Measurements from ENCODE around the gene NDUFC2.
"Not testable (repeated sequence)": the region's sequence is repeated elsewhere in the genome, so short reads cannot be mapped to it uniquely, and the experiment has no call there.

The NDUFC2 gene

DNA sequence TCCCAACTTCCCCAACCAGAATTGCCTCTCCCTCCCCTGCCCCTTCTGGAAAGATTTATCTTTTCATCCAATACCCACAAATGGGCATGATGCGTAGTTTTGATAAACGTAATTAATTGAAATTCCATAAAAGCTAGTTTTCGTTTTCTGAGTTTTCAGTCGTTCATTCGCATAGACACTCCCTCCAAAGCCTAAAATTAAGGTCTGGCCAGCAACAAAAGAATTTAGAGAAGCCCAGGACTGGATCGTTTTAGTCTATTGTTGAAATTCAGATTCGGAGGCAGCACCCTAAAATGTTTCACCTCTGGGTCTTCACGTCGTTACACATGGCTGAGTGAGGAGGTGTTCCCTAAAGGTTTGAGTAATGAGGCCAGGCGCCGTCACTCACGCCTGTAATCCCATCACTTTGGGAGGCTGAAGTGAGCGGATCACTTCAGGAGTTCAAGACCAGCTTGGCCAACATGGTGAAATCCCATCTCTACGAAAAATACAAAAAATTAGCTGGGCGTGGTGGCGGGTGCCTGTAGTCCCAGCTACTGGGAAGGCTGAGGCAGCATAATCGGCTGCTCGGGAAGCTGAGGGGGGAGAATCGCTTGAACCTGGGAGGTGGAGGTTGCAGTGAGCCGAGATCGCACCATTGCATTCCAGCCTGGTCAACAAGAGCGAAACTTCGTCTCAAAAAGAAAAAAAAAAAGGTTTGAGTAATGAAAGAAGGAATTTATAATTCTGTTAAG, 589 bp upstream of the NDUFC2 start:
- DNase-seq (ENCODE audit: low read depth) = no peak

DNA sequence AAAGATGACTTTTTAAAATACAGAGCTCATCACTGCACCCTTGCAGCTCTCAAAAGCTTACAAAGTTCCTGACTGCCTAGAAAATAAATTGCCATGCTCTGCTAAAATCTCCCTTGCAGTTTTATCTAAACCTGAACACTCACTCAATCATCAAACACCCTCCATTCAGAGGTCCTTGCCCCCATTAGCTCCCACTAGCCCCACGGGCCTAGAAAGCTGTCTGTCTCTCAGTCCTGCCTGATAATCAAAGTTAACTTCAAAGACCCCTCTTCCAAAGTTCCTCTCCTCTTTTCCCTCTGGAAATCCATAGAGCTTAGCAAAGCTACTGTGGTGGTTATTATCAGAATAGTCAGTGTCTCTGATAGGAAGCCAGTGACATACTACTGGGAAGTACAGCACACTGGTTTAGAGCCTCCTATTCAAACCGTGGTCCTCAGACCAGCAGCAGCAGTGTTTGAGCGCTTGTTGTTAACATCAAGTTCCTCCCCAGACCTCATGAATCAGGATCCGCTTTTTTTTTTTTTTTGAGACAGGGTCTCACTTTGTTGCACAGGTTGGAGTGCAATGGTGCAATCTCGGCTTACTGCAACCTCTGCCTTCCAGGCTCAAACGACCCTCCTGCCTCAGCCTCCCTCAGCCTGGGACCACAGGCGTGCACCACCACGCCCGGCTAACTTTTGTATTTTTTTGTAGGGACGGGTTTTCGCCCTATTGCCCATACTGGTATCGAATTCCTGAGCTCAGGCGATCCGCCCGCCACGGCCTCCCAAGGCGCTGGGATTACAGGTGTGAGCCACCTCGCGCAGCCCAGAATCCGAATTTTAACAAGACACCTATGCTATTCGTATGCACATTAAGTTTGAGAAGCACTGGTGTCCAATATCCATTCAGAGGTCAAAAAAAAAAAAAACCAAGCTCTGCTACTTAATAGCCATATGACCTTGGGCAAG, 1.2 kb downstream of the NDUFC2 start:
- DNase-seq (ENCODE audit: low read depth) = no peak

DNA sequence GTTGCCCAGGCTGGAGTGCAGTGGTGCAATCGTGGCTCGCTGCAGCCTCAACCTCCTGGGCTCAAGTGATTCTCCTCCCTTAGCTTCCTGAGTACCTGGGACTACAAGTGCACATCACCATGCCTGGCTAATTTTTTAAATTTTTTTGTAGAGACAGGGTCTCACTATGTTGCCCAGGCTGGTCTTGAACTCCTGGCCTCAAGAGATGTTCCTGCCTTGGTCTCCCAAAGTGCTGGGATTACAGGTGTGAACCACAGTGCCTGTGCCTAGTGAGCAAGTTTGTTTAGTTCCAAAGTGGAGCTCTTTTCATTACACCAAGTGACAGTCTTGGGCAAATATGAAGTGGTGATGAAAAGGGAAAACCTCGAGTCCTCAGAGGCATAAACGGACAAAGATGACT, 2.1 kb downstream of the NDUFC2 start:
- not testable (repeated sequence) for DNase-seq (ENCODE audit: low read depth)

DNA sequence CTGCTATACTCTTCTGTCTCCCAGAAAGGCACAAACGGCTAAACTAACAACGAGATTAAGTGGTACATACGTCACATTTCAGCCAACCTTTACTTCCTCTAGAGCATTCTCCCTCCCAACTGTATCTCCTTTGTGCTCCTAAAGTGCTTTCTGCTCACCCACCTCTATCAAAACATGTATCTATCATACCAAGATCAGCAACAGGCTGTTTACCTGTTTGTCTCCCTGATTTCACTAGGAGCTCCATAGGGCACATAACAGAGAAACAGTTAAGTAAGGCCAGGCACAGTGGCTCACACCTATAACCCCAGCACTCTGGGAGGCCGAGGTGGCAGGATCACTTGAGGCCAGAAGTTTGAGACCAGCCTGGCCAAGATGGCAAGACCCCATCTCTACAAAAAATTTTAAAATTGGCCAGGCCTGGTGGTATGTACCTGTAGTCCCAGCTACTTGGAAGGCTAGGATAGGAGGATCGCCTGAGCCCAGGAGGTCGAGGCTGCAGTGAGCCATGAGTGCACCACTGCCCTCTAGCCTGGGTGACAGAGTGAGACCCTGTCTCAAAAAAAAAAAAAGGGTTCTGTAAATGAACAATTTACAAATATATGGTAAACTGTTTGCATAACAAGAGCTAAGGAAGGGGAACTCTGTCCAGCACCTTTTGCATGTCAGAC, 2.8 kb downstream of the NDUFC2 start:
- no peak for DNase-seq (ENCODE audit: low read depth)

DNA sequence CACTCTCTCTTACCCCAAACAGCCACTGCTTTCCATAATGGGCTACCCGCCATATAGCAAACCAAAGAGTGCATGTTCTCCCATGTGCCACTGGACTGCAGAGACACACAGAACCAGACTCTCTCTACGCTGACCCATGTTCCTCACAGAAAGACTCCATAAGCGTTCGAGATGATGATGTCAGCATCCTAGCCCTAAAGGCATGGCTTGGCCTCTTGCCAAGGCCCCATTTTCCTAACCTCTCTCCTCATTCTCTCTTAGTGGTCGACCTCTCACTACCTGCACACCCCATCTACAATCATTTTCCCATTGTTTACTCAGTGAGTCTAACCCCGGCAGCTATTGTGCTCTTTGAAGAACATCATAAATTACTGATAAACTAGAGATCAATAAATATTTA, 4.9 kb downstream of the NDUFC2 start:
- no peak for DNase-seq (ENCODE audit: low read depth)

DNA sequence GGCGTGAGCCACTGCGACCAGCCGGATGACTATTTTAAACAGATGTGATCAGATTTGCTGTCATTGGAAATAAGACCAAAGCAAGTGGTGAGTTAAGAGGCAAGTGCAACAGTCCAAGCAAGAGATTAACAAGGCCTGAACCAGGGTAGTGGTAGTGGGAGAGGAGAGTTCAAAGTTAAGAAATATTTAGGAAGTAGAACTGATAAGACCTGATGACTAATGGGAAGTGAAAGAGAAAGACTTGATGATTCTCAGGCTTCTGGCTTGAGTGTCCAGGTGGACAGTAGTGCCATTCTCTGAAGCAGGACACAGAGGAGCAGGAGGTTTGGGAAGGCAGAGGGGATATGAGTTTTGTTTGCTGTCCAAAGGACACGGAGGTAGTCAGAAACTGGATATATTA, 7.2 kb downstream of the NDUFC2 start:
- DNase-seq (ENCODE audit: low read depth) = no peak

DNA sequence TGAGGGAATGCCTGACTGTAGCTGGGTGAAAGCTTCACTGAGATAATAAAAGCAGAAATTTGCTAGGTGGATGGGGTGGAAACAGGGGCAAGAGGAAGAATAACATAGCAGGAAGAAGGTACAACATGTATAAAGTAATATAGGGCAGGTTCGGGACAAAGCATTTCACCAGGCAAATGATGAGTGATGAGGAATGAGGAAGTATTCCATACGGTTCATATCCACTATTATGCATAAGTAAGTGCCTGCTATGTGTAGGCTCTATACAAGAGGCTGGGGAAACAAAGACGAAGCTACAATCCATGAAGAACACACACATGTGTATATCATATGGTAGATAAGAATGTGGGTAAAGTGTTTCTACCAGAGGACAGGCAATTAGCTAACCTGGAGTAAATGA, 7.9 kb downstream of the NDUFC2 start:
- no peak for DNase-seq (ENCODE audit: low read depth)

DNA sequence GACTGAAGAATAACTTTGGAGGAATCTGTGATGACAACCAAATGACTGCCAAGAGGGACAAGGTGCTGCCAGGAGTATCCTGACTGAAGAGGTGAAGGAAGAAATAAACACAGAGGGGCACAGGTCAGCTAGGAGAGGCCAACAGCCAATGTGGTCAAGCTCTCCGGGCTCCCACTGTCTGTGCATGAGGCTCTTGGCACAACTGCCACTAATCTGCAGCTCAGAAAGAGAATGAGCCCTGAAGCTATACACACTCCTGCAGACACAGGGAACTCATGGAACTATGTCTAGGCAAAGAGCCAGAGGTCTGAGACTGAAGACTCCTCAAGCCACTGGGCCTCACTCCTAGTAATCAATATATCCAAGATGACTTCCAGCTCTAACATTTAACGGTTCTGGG, 9.0 kb downstream of the NDUFC2 start:
- DNase-seq (ENCODE audit: low read depth) = no peak

DNA sequence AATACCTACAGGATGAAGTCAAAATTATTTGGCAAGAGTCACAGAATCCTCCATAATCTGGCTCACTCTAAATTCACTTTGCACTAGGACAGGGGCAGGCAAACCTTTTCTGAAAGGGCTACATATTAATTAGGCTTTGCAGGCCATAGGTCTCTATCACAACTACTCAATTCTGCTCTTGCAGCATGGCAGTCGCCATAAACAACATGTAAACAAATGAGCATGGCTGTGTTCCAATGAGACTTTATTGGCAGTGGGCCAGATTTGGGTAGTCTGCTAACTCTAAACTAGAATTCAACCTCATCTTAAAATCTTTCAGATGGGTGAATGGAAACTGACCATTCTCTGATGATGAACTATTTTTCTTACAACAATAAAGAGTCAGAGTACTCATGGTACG, 10.2 kb downstream of the NDUFC2 start:
- DNase-seq (ENCODE audit: low read depth) = no peak

DNA sequence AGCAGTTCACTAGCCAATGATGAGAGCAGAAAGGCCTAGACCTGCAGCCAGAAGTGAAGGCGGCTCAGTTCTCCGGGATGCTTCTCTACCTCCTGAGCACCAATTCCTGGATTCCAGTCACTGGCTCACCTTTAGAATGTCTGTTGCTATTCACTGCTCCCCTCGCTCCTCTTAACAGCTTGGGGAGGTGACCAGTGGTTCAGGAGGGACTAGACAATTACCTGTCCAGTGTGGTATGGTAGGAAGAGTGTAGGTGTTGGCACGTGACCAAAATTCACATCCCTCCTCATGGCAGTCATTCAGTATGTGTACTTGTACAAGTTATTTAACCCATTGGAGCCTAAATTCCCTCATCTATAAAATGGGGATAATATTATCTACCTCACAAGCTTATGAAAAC, 12.0 kb downstream of the NDUFC2 start:
- DNase-seq (ENCODE audit: low read depth) = no peak

DNA sequence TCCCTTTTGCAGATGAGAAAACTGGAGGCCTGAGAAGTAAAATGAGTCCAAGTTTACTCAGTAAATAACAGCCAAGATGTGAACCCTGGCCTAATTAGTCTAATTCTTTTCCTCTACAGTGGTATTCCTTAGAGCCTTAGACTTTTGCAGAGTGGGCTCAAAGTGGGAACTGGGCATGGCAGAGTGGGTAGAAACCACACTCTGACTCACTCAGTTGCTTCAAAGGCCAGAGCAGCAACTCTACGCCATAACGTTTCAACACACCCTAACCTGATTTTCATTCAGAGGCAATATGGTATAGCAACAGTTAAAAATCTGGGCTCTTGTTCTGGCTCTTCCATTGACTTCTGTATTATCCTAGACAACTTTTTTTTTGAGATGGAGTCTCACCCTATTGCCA, 13.2 kb downstream of the NDUFC2 start:
- DNase-seq (ENCODE audit: low read depth) = no peak

DNA sequence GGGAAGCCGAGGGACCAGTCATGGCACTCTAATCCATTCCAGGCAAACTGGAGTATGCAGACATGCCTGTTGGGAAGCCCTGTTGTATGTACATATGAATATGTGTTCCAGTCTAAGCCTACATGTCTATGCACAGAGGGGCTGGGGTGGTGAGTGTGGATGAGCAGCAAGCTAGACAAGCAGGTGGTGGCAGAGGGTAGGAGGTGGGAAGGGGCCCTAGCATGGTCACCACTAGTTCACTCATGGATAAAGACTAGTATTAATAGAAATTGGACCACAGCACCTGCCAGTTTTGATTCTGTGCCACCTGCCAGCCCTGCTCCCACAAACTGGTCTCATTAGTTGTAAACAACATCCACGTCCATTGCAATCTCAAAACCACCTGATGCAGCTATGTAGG, 14.5 kb downstream of the NDUFC2 start:
- DNase-seq (ENCODE audit: low read depth) = no peak

DNA sequence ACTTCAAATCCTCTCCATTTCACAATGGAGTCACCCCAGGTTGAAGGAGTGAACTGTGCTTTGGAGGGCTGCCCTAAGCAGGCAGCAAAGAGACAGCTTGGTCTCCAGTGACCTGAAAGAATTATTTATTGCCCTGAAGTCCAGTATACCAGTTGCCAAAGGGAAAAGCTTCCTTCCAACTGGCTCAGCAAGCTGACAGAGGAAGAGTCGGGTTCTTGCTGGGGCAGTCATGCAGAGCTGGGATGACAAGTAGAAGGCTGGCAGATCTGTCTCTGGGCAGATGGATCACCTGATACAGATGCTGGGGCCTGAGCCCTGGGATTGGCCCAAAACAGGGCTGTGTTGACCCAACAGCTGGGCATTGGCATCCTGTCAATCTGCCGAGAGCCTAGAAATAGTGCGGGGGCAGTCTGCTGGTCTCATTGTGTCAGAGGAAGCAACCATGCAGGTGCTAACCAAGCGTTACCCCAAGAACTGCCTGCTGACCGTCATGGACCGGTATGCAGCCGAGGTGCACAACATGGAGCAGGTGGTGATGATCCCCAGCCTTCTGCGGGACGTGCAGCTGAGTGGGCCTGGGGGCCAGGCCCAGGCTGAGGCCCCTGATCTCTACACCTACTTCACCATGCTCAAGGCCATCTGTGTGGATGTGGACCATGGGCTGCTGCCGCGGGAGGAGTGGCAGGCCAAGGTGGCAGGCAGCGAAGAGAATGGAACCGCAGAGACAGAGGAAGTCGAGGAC, 16.1 kb downstream of the NDUFC2 start, which contains the start of gene THRSP:
TSS of gene THRSP (plus strand) at position 422 of the 742 bp plus-strand sequence. CDS start at position 443, 21 bp downstream.
- DNase-seq (ENCODE audit: low read depth) = no peak

DNA sequence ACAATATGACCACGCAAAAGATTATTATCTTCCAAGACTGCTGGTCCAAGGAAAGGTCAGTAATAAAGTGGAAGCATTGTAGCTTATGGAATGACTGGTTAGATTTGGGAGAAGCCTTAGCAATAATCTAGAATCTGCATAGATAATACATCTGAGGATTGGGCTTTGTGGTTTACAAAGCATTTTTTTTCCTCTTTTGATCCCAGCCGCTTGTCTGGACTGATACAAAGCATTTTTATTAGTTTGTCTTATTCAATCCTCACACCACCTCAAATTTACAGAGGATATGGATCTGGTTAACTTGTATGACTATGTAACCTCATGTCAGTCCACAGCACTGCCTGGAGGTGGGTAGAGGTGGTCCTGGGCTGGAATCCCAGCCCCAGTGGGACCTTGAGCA, 17.0 kb downstream of the NDUFC2 start:
- no peak for DNase-seq (ENCODE audit: low read depth)

DNA sequence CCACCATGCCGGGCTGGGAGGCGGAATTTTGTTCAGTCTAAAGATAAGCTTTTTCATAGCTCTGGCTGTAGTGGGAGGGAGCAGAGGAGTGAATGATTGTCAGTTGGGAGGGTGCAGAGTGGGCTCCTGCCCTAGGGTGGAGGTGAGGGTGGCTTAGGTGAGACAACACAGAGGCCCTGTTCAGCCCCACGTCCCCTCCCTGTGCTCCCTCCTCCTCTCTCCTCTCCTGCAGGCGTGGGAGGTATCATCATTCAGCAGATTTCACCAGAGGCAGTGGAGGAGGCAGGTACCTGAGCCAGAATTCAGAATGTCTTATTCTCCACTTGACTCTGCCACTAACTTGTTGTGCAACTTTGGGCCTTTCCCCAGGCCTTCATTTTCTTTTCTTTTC, 17.7 kb downstream of the NDUFC2 start:
- no peak for DNase-seq (ENCODE audit: low read depth)

DNA sequence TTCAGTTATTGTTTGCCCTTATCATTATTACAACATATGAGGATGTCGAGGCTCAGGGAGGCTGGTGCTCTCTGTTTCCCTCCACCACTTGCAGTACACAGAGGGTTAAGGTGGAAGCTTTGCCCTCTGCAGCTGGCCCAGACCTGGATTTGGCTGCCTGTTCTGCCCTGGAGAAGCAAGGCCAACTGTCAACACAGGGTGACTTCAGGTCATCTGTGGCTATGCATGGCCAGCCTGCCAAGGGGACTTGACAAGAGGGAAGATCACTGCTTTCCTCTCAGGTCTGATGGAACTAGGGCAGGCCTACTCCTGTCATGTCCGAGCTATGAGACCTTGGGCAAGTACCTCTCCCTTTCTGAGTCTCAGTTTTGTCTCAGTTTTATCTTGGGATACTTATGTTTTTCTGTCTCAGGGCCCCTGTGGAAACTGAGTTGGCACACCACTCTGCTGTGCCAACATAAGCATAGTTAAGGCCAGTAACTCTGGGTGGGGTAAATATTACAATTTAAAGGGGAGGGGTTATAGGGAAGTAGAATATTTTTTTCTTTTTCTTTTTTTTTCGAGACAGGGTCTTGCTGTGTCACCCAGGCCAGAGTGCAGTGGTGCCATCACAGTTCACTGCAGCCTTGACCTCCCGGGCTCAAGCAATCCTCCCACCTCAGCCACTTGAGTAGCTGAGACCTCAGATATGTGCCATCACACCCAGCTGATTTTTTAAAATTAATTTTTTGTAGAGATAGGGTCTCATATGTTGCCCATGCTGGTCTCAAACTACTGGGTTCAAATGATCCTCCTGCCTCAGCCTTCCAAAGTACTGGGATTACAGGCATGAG, 18.4 kb downstream of the NDUFC2 start:
- no peak for DNase-seq (ENCODE audit: low read depth)

DNA sequence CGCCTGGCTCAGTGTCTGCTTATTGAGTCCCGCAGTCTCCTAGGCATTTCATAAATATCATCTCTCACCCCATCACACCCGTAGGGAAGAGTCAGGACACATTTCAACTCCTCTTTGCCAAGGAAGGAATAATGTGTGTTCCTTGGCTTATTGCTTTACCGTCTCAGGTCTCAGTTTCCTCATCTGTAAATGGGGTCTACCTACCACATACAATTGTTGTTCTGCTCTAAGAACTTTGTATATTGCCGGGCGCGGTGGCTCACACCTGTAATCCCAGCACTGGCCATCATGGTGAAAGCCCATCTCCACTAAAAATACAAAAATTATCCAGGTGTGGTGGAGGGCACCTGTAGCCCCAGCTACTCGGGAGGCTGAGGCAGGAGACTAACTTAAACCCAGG, 19.1 kb downstream of the NDUFC2 start:
- no peak for DNase-seq (ENCODE audit: low read depth)

DNA sequence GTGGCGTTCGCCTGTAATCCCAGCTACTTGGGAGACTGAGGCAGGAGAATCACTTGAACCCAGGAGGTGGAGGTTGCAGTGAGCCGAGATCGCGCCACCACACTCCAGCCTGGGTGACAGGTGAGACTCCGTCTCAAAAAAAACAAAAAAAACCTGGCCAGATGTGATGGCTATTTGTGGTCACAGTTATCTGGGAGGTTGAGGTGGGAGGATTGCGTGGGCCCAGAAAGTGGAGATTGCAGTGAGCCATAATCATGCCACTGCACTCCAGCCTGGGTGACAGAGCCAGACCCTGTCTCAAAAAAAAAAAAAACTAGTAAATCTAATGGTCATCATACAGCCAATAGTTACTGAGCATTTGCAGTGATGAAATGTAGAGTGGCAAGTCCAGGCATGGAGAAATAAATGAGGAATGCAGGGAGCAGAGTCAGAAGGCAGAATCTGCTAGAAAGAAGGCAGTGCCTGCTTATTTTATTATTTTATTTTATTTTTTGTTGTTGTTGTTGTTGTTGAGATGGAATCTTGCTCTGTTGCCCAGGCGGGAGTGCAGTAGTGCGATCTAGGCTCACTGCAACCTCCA, 19.8 kb downstream of the NDUFC2 start:
- DNase-seq (ENCODE audit: low read depth) = not testable (repeated sequence)

DNA sequence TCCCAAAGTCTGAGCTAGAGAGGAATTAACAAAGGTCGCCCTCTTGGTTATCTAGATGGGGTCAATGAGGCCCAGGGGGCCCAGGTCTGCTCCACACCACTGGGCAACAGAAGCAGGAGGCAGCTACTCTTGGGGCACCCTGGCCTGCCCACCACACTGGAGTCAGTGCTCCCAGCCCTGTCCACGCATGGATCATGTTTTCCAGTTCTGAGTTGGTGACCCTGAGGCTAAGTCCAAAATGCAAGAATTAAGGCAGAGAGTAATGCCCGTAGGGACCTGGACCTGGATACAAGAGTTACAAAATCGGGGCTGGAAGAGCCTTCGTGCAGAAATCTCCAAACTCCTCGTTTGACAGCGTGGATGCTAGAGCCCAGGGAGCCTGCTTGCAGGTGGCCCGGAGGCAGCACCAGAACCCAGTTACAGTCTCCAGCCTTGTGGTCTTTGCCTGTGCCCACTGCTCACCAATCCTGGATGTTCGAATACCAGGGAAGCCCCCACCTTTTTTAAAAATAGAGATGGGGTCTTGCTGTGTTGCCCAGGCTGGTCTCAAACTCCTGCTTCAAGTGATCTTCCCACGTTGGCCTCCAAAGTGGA, 22.1 kb downstream of the NDUFC2 start:
- DNase-seq (ENCODE audit: low read depth) = no peak

DNA sequence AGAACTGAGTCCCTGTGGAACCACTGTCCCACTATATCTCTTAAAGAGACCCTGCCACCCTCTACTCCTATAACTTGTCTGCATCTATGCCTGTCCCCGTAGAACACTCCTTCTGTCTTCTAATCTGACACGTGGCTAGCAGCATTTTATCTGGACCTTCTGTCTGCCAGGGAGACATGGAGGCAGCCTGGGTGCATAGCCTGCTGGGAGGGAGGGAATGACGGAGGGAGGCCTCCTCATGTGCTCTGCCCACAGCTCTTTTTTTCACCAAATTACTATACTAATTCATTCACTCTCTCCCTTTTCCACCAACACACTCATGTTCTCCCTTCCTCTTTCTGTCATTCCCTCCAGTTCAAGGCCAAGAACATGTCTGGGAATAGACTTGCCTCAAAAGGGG, 23.6 kb downstream of the NDUFC2 start:
- DNase-seq (ENCODE audit: low read depth) = no peak

Data from activated T-cell treated with anti-CD3 and anti-CD28 coated beads for 48 hours (primary cell).